Measurements from ENCODE around the gene SLC43A1.
A peak's percentile ranks its signal among the peaks of the same experiment; 100 is the strongest.
"Not testable (repeated sequence)": the region's sequence is repeated elsewhere in the genome, so short reads cannot be mapped to it uniquely, and the experiment has no call there.

The SLC43A1 gene

GRCh38 chr11:57541169-57541568, 25.7 kb upstream of the SLC43A1 start:
- TF ChIP-seq POLR2A (IDR thresholded peaks at IDR 0.05; ENCODE audit: low read depth, low read length) = no peak
- no peak for DNase-seq (ENCODE audit: insufficient read length, low spot score)
- FAIRE-seq = no peak

DNA sequence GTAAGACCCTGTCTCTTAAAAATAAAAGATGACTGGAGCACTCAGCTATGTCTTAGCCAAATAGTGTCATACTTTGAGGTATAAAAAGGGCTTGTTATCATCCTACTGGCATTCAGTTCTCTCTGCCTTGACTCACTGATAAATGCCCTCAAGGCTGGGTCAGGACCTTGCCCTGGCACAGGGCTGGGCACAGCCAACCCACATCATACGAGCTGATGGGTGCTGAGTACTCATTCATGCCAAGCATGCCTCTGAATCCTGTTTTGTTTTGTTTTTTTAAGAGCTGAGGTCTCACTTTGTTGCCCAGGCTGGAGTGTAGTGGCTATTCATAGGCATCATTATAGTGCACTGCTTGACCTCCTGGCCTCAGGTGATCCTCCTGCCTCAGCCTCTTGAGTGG, 23.8 kb upstream of the SLC43A1 start:
- no peak for DNase-seq (ENCODE audit: insufficient read length, low spot score)
- no peak for FAIRE-seq
- TF ChIP-seq POLR2A (IDR thresholded peaks at IDR 0.05; ENCODE audit: low read depth, low read length) = no peak

DNA sequence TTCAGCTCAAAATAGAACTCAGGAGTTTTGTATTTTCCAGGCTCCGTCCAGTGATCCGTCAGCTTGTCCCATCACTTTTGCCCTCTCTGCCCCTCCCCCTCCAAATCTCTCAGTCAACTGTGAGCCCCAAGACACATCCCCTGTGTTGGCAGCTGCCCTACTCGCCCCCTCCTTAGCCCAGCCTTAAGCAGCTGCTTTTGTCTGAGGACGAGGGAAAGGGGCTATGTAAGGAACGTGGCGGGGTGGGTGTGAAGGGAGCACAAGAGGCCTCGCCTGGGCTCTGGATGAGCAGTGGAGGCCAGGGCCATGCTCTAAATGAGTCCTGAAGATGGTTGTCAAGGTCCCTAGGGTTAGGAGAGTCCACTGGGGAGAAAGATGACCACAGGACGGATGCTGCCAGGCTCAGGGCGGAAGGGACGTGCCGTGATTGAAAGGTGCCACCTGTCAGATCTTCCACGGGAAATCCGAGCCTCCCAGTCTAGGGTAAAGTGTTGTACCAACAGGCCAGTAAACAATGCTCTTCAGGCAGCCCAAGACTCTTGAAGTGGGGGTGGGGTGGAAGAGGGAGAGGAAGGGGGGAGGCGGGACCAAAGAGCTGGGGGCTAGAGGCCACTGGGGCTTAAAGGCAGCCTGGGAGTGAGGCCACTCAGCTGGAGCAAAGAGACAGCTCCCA, 21.6 kb upstream of the SLC43A1 start, which contains the start of gene SMTNL1:
SMTNL1 (plus strand) TSS at position 649 of the 673 bp plus-strand sequence. CDS start 5,048 bp downstream, outside the sequence.
- FAIRE-seq = no peak
- no peak for TF ChIP-seq POLR2A (IDR thresholded peaks at IDR 0.05; ENCODE audit: low read depth, low read length)
- DNase-seq (ENCODE audit: insufficient read length, low spot score) = no peak

GRCh38 chr11:57534449-57534848, 18.9 kb upstream of the SLC43A1 start:
- FAIRE-seq = not testable (repeated sequence)

GRCh38 chr11:57530596-57531507, 15.3 kb upstream of the SLC43A1 start, which contains the start of gene TIMM10:
Gene TIMM10 (minus strand): TSS chr11:57530754. CDS start chr11:57530189, 565 bp downstream.
- peak; percentile 41 for TF ChIP-seq POLR2A (IDR thresholded peaks at IDR 0.05; ENCODE audit: low read depth, low read length)
- FAIRE-seq = peak; percentile 52

More at GRCh38 chr11:57534449-57534848, 18.9 kb upstream of the SLC43A1 start:
- DNase-seq (ENCODE audit: insufficient read length, low spot score) = not testable (repeated sequence)

GRCh38 chr11:57530215-57530595, 14.7 kb upstream of the SLC43A1 start:
- FAIRE-seq = no peak
- no peak for DNase-seq (ENCODE audit: insufficient read length, low spot score)
- no peak for TF ChIP-seq POLR2A (IDR thresholded peaks at IDR 0.05; ENCODE audit: low read depth, low read length)

More at GRCh38 chr11:57530596-57531507, 15.3 kb upstream of the SLC43A1 start, which contains the start of gene TIMM10:
- peak; percentile 84 for DNase-seq (ENCODE audit: insufficient read length, low spot score)

DNA sequence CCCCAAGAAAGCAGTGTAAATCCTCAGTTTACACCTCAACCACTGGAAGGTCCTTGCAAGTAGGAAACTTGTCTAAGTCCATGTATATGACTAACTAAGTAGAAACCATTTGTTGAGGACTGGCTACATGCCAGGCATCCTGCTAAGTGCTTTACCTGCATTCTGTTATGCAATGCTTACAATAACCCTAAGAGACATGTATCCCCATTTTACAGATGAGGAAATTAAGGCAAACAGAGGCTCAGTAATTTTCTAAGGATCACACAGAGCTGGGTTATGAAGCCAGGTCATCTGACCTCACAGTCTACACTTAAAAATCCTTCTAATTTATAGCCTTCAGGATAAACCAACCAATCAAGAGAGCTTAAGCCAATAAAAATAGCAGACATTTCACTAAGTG, 13.5 kb upstream of the SLC43A1 start:
- no peak for FAIRE-seq

GRCh38 chr11:57527056-57527631, 11.6 kb upstream of the SLC43A1 start:
- DNase-seq (ENCODE audit: insufficient read length, low spot score) = no peak
- FAIRE-seq = no peak
- TF ChIP-seq POLR2A (IDR thresholded peaks at IDR 0.05; ENCODE audit: low read depth, low read length) = no peak

More for the DNA sequence above, 13.5 kb upstream of the SLC43A1 start:
- no peak for TF ChIP-seq POLR2A (IDR thresholded peaks at IDR 0.05; ENCODE audit: low read depth, low read length)
- no peak for DNase-seq (ENCODE audit: insufficient read length, low spot score)

GRCh38 chr11:57523419-57523818, 7.9 kb upstream of the SLC43A1 start:
- no peak for TF ChIP-seq POLR2A (IDR thresholded peaks at IDR 0.05; ENCODE audit: low read depth, low read length)
- no peak for FAIRE-seq
- no peak for DNase-seq (ENCODE audit: insufficient read length, low spot score)

- no peak for DNase-seq (ENCODE audit: insufficient read length, low spot score)
- no peak for TF ChIP-seq POLR2A (IDR thresholded peaks at IDR 0.05; ENCODE audit: low read depth, low read length)
- FAIRE-seq = no peak
Observed at GRCh38 chr11:57521116-57521515, 5.6 kb upstream of the SLC43A1 start.

DNA sequence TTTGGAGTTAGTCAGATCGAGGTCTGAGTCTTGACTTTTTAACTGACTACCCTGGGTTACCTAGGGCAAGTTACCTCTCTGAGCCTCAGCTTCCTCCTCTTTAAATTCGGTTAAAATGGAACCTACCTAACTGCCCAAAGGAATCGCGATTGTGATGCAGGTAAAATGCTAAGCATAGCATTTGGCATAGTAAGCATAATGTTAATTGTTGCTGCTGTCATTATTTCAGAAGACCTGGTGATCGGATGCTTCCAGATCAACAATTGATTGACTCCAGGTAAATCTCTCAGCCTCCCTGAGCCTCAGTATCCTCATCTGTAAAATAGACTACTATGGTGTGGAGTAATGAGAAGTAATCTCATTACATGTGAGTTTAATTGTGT, 550 bp upstream of the SLC43A1 start:
- DNase-seq (ENCODE audit: insufficient read length, low spot score) = no peak
- TF ChIP-seq POLR2A (IDR thresholded peaks at IDR 0.05; ENCODE audit: low read depth, low read length) = no peak
- FAIRE-seq = no peak

- DNase-seq (ENCODE audit: insufficient read length, low spot score) (no peak), FAIRE-seq (no peak)
- TF ChIP-seq POLR2A (IDR thresholded peaks at IDR 0.05; ENCODE audit: low read depth, low read length) = no peak
Observed at GRCh38 chr11:57514538-57515331, 767 bp downstream of the SLC43A1 start.

DNA sequence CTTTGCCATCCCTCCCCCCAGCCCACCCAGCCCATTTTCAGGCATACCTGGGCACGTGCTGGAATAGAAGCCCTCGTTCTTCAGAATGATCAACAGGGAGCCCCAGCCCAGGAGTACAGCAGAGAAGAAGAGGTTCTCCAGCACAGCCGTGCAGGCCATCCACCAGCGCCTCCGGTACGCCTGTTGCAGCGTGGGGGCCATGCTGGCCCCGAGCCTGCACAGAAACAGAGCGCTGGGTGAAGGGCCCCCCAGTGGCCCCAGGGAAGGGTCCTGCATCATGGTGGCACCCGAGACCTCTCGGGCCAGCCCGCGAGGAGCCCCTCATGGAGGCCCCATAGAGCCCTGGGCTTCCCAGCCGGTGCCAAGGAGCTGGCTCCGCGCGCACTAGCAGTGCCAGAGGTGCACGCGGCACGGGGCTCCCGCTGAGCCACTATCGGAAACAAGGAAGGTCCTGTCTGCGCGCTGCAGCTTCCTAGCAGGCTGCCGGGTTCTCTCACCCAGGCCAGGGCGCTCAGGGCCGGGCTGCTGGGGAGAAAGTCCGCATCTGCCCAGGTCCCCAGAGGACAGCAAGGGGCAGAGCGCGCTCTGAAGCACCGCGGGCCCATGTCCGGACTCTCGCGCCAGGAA, 1.5 kb downstream of the SLC43A1 start:
- DNase-seq (ENCODE audit: insufficient read length, low spot score) (no peak), FAIRE-seq (no peak)
- no peak for TF ChIP-seq POLR2A (IDR thresholded peaks at IDR 0.05; ENCODE audit: low read depth, low read length)
